ENCODE results near the gene PTX4.

GRCh38 chr16:1533443-1533951 lies 44.8 kb upstream of the PTX4 start, which contains the start of gene TMEM204:
- TF ChIP-seq RAD21 (IDR thresholded peaks at IDR 0.05; ENCODE audit: low read length) = no peak
- TF ChIP-seq CTCF (IDR thresholded peaks at IDR 0.05) = no peak
- TF ChIP-seq SMC3 (IDR thresholded peaks at IDR 0.05; ENCODE audit: low read depth, low read length) = no peak
- TF ChIP-seq TCF12 (IDR thresholded peaks at IDR 0.05) = no peak
- no peak for TF ChIP-seq GATA2 (CRISPR knock-in tag; IDR thresholded peaks at IDR 0.05)
- no peak for TF ChIP-seq PBX3 (IDR thresholded peaks at IDR 0.05)
- TF ChIP-seq MXI1 (IDR thresholded peaks at IDR 0.05; ENCODE audit: low read depth, low read length) = no peak
- no peak for TF ChIP-seq REST (IDR thresholded peaks at IDR 0.05; ENCODE audit: low read depth, low read length)
